ENCODE measurements around the gene CCDC112. TPM values are rescaled to one million over a fixed set of nuclear protein-coding genes. Genes with fewer than 3 reads are reported as not detected.
"Not testable (repeated sequence)": the region's sequence is repeated elsewhere in the genome, so short reads cannot be mapped to it uniquely, and the experiment has no call there.

CCDC112 gene, protein sequence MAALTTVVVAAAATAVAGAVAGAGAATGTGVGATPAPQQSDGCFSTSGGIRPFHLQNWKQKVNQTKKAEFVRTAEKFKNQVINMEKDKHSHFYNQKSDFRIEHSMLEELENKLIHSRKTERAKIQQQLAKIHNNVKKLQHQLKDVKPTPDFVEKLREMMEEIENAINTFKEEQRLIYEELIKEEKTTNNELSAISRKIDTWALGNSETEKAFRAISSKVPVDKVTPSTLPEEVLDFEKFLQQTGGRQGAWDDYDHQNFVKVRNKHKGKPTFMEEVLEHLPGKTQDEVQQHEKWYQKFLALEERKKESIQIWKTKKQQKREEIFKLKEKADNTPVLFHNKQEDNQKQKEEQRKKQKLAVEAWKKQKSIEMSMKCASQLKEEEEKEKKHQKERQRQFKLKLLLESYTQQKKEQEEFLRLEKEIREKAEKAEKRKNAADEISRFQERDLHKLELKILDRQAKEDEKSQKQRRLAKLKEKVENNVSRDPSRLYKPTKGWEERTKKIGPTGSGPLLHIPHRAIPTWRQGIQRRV
- 10 to 100 TPM; 13.2 to 16.6 (median 16.3) TPM for polyA plus RNA-seq (ENCODE audit: insufficient read length in 4 of 4)

DNA sequence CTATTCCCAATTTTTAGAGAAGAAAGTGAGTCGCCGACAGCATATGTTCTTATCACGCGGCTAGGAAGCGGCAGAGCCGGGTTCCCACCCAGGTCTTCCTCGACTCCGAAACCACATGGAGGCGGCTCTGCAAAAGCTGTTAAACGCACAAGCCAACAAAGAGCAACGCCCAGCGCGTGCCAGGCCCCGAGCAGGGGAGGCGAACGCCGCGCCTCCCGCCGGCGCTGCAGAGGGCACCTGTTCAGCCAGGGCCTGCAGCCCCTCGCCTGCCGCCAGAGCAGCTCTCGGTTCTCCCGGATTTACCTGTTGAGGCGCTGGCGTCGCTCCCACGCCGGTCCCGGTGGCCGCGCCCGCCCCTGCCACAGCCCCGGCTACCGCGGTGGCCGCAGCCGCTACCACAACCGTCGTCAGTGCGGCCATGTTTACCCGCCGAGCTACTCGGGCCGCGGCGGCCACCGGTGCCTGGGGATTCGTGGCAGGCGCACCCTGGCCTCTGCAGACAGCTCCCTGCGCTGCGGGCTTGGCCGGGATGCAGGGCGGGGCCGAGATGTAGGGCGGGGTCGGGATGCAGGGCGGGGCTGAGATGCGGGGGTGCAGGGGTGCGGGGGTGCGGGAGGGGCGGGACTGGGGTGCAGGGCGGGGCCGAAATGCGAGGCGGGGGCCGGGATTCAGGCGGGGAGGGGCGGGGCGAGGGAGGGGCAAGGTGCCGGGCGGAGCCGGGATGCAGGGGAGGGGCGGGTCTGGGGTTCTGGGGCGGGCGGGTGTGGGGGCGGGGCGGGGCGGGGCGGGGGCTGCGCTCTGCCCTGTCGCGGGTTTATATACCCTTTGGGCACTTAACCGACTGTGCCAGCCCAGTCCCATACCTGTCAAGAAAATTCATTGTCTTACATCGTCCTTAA lies at the start of gene CCDC112:
Gene CCDC112 (minus strand): TSS at position 531 of the 899 bp plus-strand sequence. CDS start 111 bp downstream, at position 420.
- peak; percentile 22 to 49 (median 36) for DNase-seq (ENCODE audit: low read depth in 4 of 4, low spot score in 3 of 4)

GRCh38 chr5:115345344-115345743 lies 48.9 kb upstream of the CCDC112 start:
- DNase-seq (ENCODE audit: low read depth in 4 of 4, low spot score in 3 of 4), result no peak

- no peak for DNase-seq (ENCODE audit: low read depth in 4 of 4, low spot score in 3 of 4)
Measured at GRCh38 chr5:115343855-115344254, 47.4 kb upstream of the CCDC112 start.

DNA sequence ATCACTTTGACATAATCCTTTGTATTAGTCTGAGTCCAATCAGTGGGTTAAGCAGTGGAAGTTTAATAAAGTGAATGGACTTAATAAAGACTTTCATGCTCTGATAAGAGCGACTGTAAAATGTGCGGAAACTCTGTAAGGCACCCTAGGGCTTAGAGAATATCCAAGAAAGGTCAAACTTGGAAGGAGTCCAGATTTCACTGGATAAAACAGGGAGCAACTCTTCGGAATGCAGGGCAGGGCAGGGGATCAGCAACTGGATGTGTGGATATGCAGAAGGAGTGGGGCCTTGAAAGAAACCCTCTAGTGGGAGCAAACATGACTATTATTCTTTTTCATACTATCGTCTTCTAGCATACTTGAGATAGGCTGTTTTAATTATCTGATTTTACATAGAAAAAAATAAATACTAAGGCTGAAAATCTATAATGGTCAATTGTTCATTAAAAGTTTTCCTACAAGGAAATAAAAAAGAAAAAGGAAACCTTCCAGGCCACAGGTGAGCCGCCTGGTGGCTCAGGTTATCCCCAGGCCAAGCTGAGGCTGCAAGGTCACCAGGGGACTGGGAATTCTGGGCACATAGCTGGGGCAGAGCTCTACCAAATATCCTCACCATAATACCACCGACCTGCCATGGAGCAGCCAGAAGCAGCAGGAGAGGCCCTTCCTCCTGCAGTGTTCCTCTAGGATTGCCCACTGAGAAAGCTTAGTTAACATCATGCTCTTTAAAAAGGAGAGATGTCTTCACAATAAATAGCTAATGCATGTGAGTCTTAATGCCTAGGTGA lies 46.3 kb upstream of the CCDC112 start:
- no peak for DNase-seq (ENCODE audit: low read depth in 4 of 4, low spot score in 3 of 4)

GRCh38 chr5:115341745-115342144 lies 45.3 kb upstream of the CCDC112 start:
- no peak for DNase-seq (ENCODE audit: low read depth in 4 of 4, low spot score in 3 of 4)

- no peak for DNase-seq (ENCODE audit: low read depth in 4 of 4, low spot score in 3 of 4)
Measured at GRCh38 chr5:115338851-115339250, 42.4 kb upstream of the CCDC112 start.

GRCh38 chr5:115337882-115338281 lies 41.4 kb upstream of the CCDC112 start:
- DNase-seq (ENCODE audit: low read depth in 4 of 4, low spot score in 3 of 4), result no peak

GRCh38 chr5:115336964-115337363 lies 40.5 kb upstream of the CCDC112 start:
- DNase-seq (ENCODE audit: low read depth in 4 of 4, low spot score in 3 of 4), result no peak

DNA sequence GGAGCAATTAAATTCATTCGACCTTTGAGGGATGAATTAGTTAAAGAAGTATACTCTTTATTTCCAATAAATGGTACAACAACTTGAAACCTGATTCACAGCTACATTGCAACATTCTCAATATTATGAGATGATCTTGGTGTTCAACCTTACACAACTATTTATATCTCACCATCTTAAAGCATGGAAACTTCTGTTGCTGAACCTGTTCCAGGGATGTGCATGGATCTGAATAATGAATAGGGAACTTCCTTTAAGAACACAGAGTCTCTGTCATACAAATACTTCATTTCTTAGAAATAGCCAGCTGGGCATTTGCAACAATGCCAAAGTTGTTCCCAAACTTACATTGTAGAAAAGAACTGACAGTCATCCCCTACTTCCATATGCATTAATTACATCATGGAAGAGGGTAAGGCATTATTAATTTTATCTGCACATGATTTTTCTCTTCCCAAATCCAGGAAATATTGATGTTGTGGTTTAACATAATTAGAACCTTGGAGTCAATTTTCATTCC lies 39.8 kb upstream of the CCDC112 start:
- no peak for DNase-seq (ENCODE audit: low read depth in 4 of 4, low spot score in 3 of 4)

- DNase-seq (ENCODE audit: low read depth in 4 of 4, low spot score in 3 of 4), result no peak
Measured at GRCh38 chr5:115335301-115335700, 38.8 kb upstream of the CCDC112 start.

- no peak for DNase-seq (ENCODE audit: low read depth in 4 of 4, low spot score in 3 of 4)
Measured at GRCh38 chr5:115333164-115333563, 36.7 kb upstream of the CCDC112 start.

DNA sequence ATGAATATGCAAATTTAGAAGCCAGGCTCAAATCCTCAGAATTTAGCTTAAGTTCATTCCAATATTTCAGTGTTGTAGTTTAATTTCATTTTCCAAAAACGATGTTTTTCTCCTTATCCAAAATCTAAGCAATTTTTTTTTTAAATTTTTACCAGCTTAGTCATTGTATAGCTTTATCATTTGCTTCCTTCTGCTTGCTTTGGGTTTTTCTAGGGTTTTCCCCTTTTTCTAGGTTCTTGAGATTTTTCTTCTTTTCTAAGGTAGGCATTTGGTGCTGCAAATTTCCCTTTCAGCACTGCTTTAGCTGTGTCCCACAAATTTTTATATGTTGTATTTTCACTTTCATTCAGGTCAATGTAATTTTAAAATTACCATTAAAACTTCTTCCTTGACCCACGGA lies 34.4 kb upstream of the CCDC112 start:
- no peak for DNase-seq (ENCODE audit: low read depth in 4 of 4, low spot score in 3 of 4)

DNA sequence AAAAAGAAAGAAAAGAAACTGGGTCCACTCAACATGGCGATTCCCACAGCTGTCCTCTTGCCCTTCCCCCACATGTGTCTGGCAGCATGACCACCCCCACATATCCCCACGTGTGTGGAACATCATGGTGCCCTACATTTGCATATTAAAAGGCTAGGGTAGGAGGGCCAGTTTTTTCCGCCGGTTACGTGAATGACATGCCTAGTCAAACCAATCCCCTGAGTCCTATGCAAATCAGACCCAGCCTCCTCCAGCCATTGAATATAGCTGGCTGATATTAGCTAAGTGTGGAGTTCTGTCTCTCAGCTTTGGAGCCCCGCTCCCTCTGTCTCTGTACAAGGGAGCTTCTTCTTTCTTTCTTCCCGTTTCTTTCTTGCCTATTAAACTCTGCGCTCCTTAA lies 33.0 kb upstream of the CCDC112 start:
- no peak for DNase-seq (ENCODE audit: low read depth in 4 of 4, low spot score in 3 of 4)

DNA sequence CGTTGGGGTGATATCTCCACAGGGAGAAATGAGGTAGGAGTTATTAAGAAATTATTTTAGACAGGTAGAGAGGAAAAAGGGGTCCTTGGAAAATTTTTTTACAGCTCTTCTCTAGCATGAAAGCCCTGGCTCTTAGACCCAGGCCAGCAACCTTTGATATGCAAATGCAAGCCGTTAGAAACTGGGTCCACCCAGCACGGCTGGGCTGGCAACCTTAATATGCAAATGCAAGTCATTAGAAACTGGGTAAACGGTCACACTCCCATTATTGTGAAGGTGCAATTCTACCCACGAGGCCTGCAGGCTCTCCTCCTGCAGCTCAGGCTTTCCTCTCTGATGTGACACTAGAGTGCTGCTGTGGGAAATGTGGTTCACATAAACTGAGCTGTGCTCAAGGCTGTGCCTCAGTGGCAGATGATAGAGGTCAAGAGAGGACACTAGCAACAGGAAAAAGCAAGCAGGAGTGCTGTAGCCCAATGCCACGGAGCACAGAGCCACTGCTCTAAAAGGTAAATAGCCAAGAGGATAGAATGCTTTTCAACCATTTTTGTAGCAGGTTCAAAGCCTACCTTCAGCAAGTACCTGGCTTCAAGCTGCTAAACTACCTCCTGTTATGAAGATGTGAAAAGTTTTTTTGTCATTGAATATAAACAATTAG lies 32.3 kb upstream of the CCDC112 start:
- not testable (repeated sequence) for DNase-seq (ENCODE audit: low read depth in 4 of 4, low spot score in 3 of 4)

GRCh38 chr5:115325296-115325959 lies 29.0 kb upstream of the CCDC112 start:
- peak in 3 of 4 donors; percentile 55 to 70 (median 65) for DNase-seq (ENCODE audit: low read depth in 4 of 4, low spot score in 3 of 4)

DNA sequence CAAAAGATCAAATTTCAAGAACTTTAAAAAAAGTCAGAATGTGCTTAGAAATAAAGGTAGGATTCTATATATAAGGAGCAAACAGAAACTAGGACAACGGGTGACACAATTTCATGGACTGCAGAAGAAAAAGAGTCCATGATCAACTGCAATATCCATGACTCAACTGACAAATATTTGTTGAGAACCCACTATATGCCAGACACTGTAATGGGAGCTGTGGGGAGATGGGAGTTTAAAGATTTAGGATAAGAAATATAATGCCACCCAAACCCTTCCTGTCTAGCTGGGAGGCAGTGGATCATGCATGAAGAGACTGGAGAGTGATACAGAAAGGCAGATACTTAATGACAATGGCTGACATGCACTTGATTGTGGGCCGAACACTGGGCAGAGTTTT lies 27.6 kb upstream of the CCDC112 start:
- no peak for DNase-seq (ENCODE audit: low read depth in 4 of 4, low spot score in 3 of 4)

- no peak for DNase-seq (ENCODE audit: low read depth in 4 of 4, low spot score in 3 of 4)
Measured at GRCh38 chr5:115322729-115323128, 26.3 kb upstream of the CCDC112 start.

DNA sequence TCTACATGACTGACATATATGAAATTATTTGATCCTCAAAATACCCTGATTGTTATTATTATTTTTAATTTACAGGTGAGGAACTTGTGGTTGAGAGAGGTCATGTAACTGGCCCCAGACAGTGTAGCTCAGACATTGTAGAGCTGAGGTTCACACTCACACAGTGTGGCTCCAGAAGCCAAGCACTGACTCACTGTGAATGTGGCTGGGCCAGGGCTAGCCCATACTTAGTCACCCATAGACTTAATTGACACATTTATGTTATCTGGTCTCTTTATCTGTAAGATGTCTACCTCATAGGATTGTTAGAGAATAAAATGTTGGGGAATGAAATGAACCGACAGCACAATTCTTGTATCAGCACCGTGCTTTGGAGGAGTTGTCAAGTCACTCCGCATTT lies 24.9 kb upstream of the CCDC112 start:
- DNase-seq (ENCODE audit: low read depth in 4 of 4, low spot score in 3 of 4), result no peak

DNA sequence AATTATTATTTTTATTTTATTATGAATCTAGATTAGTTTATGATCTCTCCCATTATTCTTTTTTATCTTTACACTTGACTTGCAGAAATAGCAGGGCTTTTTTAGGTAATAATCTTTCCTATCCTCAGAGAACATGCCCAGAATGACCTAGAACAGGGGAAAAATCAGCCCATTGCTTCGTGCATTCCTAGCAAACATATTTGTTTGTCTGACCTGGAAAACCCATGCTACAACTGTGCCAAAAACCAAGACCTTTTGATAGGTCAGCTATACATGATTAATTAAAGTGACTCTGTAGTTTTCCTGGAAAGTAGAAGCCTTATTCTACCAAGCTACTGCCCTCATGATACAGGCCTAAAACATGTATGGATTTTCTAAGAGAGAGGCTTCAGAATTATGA lies 24.1 kb upstream of the CCDC112 start:
- no peak for DNase-seq (ENCODE audit: low read depth in 4 of 4, low spot score in 3 of 4)
